GM12878 (cell line): ENCODE measurements around the gene NR2F1. TPM values are rescaled to one million over a fixed set of nuclear protein-coding genes. Genes with fewer than 3 reads are reported as not detected.

Experiments
- ATAC-seq: fragments of 200-7000 bp; cut with Tn5 transposase; 3 replicates; pipeline ENCODE4 v1.9.1; 2020; ENCODE audit warnings: mild to moderate bottlenecking, moderate library complexity
- BruUV-seq: library from RNA; stranded (reverse); fragments of 400-500 nt; replicated peaks from 2 replicates; lab custom pipeline; 2021; lab: Mats Ljungman, UMichigan
- CTCF ChIA-PET: fragments of 300-600 bp; sonication (Branson Sonifier 250); formaldehyde crosslinking; extraction: SDS; loops from one replicate; lab custom pipeline; 2021; ENCODE audit warnings: inconsistent platforms; lab: Yijun Ruan, JAX
- POLR2A ChIA-PET: fragments of 350-600 bp; formaldehyde crosslinking; extraction: SDS; loops from one replicate; lab custom pipeline; 2021; ENCODE audit warnings: inconsistent platforms; lab: Charles Lee
- RAD21 ChIA-PET: fragments of 300-600 bp; sonication (Branson Sonifier 250); formaldehyde crosslinking; loops from one replicate; lab custom pipeline; 2023; ENCODE audit warnings: antibody characterized with exemption; ENCODE audit not compliant: unreplicated experiment; lab: Charles Lee
- SMC1A ChIA-PET: fragments of 300-600 bp; sonication (Branson Sonifier 250); formaldehyde crosslinking; loops from one replicate; lab custom pipeline; 2023; ENCODE audit not compliant: unreplicated experiment, uncharacterized antibody; lab: Charles Lee
- DNase-seq: peaks from one replicate; pipeline ENCODE4 v3.0.0-alpha.2; 2011; ENCODE audit warnings: low read depth, low spot score
- FAIRE-seq: peaks from 3 replicates; lab custom pipeline; 2011; peaks lifted over from hg19 to GRCh38; lab: Jason Lieb, UNC
- H2AFZ ChIP-seq: 2 replicates; pipeline ENCODE4 v1.6.0; 2011; ENCODE audit warnings: low read depth, low read length, control low read depth; ENCODE audit not compliant: control insufficient read depth
- H3K27ac ChIP-seq: 2 replicates; pipeline ENCODE4 v1.5.1; 2011; ENCODE audit warnings: control low read depth; ENCODE audit not compliant: control insufficient read depth, insufficient read depth
- H3K27me3 ChIP-seq, 2 experiments: replicated peaks in 1 of 2; 2 replicates each; pipeline versions ENCODE4 v1.6.0 to v1.6.1; 2011; ENCODE audit warnings: low read length in 1 of 2; ENCODE audit not compliant: control insufficient read depth in 2 of 2, insufficient read depth in 2 of 2
- H3K36me3 ChIP-seq, 2 experiments: 2 replicates each; pipeline ENCODE4 v1.5.1; 2011; ENCODE audit warnings: low read length in 1 of 2; ENCODE audit not compliant: control insufficient read depth in 2 of 2, insufficient read depth in 2 of 2
- H3K4me1 ChIP-seq: 2 replicates; pipeline ENCODE4 v1.6.1; 2011; ENCODE audit warnings: mild to moderate bottlenecking, low read length, moderate library complexity, mixed read lengths; ENCODE audit not compliant: control insufficient read depth, insufficient read depth
- H3K4me2 ChIP-seq: 2 replicates; pipeline ENCODE4 v1.6.0; 2011; ENCODE audit warnings: control low read depth; ENCODE audit not compliant: control insufficient read depth, insufficient read depth
- H3K4me3 ChIP-seq: fragments of 200-600 bp; sonication (generic); 2 replicates; pipeline ENCODE4 v1.5.1; 2016
- H3K79me2 ChIP-seq: 2 replicates; pipeline ENCODE4 v1.6.0; 2011; ENCODE audit warnings: low read length; ENCODE audit not compliant: control insufficient read depth, insufficient read depth
- H3K9ac ChIP-seq: 2 replicates; pipeline ENCODE4 v1.8.0; 2011; ENCODE audit warnings: low read length, control low read depth, mixed read lengths; ENCODE audit not compliant: control insufficient read depth, insufficient read depth
- H3K9me3 ChIP-seq: replicated peaks from 3 replicates; pipeline ENCODE4 v1.5.1; 2011; ENCODE audit warnings: mild to moderate bottlenecking, low read length; ENCODE audit not compliant: control insufficient read depth, insufficient read depth
- H4K20me1 ChIP-seq: 2 replicates; pipeline ENCODE4 v1.6.0; 2011; ENCODE audit not compliant: control insufficient read depth, insufficient read depth
- EZH2 ChIP-seq: IDR thresholded peaks from 2 replicates; pipeline ENCODE4 v1.6.1; 2012; ENCODE audit warnings: low read depth, mild to moderate bottlenecking, control low read depth, inconsistent platforms, low read length, borderline replicate concordance; ENCODE audit not compliant: control insufficient read depth
- RAD21 ChIP-seq: IDR thresholded peaks from 2 replicates; pipeline ENCODE4 v1.6.1; 2011; ENCODE audit warnings: mild to moderate bottlenecking, low read depth, low read length, moderate library complexity; ENCODE audit not compliant: insufficient read depth
- WGBS: methylation state at CpG from one replicate; pipeline ENCODE4 v1.1.6; 2016; ENCODE audit warnings: low lambda C conversion rate; ENCODE audit not compliant: insufficient replicate concordance, insufficient coverage; ENCODE audit errors: missing lambda C conversion rate; 5-methylcytosine and 5-hydroxymethylcytosine counted together
- in situ Hi-C: fragments of 300-500 bp; cut with MboI; formaldehyde crosslinking; loops from 9 replicates; pipeline ENCODE4 v1.14.3; 2018; ENCODE audit warnings: mixed read lengths
- intact Hi-C: fragments of 100-400 bp; cut with micrococcal nuclease; formaldehyde crosslinking; loops from one replicate; pipeline ENCODE4 v1.14.2; 2022; ENCODE audit not compliant: unreplicated experiment
- polyA plus RNA-seq, 11 experiments: library from polyadenylated mRNA; depleted of rRNA in 4 of 11; unstranded in 6 of 11; stranded (reverse) in 5 of 11; fragments of >200 nt; fragmentation: Nextera tagmentation in 4 of 11; fragmentation: Illumina TruSeq in 1 of 11; extraction: Ambion mirVana in 4 of 11; extraction: Trizol in 1 of 11; gene quantifications; 1 replicate in 1 of 11; 2 replicates in 10 of 11; pipeline versions ENCODE4 v1.2.1 to v1.2.3, GENCODE V29; 2011 to 2016; ENCODE audit warnings: inconsistent platforms in 2 of 11, missing spikeins in 2 of 11, low read depth in 1 of 11
- total RNA-seq, 4 experiments: library from RNA; depleted of rRNA in 3 of 4; stranded (reverse); fragments of >200 nt in 3 of 4; fragmentation: Illumina TruSeq in 1 of 4; extraction: Trizol in 1 of 4; gene quantifications; 2 replicates each; pipeline versions ENCODE4 v1.2.1 to v1.2.3, GENCODE V29; 2013 to 2021
- TF ChIP-seq, protein P1 (sequence below): IDR thresholded peaks from 2 replicates; pipeline ENCODE4 v1.6.1; 2012; ENCODE audit warnings: improper control_type of control experiment, low read depth, low read length; ENCODE audit not compliant: insufficient replicate concordance
- TF ChIP-seq, protein P2 (sequence below): fragments of 450-650 bp; IDR thresholded peaks from 2 replicates; pipeline ENCODE4 v1.6.1; 2017; ENCODE audit warnings: low read depth, mild to moderate bottlenecking, moderate library complexity
- TF ChIP-seq, protein P3 (sequence below): IDR thresholded peaks from 2 replicates; pipeline ENCODE4 v1.6.1; 2012; ENCODE audit warnings: low read depth, low read length, improper control_type of control experiment

NR2F1 gene
- total and polyA plus RNA-seq, 10 of the 15 experiments (the other 5 are each of a cell fraction or from before 2014, with no cell fraction given): 0.04 to 0.79 (median 0.36) TPM; not detected in 7

DNA sequence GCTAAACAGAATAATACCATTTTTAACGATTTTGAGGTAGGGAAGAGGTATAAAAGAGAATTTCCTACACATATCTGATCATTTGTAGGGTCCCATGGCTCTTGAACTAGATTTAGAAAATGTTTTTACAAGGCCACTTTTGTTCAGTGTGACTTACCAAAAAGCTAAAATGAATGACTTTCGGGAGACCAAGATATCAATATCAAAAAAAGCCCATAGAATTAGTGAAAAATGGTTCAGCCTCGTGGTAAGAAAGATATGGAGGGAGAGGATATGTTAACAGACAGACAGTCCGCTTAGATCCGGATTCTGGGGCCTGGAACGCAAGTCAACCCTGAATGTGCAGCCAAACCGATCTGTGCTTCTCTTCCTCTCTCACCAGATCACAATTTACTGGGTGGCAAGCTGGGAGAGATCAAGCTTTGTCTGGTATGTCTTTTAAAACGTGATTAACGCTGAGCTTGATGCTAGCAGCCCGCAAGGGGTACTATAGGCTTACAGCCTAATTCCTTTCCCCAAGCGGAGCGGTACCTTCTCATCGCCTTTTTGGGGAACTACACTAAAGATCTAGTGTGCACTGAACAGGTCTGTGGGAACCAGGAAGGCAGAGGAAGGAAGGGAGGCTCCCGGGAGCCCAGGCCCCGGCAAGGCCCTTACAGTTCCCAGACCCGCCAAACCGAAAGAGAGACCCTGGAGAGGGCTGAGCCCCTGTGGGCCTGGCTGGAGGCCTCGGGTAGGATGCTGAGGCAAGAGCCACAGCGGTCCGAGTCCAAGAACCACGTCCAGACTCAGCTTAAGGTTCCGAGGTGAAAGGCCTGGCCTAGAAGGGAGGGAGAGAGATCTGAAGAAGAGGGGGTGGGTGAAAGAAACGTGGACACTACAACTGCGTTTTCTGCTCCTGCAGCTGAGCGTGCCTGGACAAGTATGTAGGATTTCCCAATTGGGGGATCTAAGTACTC lies 4.9 kb upstream of the NR2F1 start:
- no peak for TF ChIP-seq EZH2
- no peak for TF ChIP-seq RAD21
- TF ChIP-seq, protein P1, sequence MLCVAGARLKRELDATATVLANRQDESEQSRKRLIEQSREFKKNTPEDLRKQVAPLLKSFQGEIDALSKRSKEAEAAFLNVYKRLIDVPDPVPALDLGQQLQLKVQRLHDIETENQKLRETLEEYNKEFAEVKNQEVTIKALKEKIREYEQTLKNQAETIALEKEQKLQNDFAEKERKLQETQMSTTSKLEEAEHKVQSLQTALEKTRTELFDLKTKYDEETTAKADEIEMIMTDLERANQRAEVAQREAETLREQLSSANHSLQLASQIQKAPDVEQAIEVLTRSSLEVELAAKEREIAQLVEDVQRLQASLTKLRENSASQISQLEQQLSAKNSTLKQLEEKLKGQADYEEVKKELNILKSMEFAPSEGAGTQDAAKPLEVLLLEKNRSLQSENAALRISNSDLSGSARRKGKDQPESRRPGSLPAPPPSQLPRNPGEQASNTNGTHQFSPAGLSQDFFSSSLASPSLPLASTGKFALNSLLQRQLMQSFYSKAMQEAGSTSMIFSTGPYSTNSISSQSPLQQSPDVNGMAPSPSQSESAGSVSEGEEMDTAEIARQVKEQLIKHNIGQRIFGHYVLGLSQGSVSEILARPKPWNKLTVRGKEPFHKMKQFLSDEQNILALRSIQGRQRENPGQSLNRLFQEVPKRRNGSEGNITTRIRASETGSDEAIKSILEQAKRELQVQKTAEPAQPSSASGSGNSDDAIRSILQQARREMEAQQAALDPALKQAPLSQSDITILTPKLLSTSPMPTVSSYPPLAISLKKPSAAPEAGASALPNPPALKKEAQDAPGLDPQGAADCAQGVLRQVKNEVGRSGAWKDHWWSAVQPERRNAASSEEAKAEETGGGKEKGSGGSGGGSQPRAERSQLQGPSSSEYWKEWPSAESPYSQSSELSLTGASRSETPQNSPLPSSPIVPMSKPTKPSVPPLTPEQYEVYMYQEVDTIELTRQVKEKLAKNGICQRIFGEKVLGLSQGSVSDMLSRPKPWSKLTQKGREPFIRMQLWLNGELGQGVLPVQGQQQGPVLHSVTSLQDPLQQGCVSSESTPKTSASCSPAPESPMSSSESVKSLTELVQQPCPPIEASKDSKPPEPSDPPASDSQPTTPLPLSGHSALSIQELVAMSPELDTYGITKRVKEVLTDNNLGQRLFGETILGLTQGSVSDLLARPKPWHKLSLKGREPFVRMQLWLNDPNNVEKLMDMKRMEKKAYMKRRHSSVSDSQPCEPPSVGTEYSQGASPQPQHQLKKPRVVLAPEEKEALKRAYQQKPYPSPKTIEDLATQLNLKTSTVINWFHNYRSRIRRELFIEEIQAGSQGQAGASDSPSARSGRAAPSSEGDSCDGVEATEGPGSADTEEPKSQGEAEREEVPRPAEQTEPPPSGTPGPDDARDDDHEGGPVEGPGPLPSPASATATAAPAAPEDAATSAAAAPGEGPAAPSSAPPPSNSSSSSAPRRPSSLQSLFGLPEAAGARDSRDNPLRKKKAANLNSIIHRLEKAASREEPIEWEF: no peak
- TF ChIP-seq, protein P2, sequence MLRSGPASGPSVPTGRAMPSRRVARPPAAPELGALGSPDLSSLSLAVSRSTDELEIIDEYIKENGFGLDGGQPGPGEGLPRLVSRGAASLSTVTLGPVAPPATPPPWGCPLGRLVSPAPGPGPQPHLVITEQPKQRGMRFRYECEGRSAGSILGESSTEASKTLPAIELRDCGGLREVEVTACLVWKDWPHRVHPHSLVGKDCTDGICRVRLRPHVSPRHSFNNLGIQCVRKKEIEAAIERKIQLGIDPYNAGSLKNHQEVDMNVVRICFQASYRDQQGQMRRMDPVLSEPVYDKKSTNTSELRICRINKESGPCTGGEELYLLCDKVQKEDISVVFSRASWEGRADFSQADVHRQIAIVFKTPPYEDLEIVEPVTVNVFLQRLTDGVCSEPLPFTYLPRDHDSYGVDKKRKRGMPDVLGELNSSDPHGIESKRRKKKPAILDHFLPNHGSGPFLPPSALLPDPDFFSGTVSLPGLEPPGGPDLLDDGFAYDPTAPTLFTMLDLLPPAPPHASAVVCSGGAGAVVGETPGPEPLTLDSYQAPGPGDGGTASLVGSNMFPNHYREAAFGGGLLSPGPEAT: no peak
- TF ChIP-seq, protein P3, sequence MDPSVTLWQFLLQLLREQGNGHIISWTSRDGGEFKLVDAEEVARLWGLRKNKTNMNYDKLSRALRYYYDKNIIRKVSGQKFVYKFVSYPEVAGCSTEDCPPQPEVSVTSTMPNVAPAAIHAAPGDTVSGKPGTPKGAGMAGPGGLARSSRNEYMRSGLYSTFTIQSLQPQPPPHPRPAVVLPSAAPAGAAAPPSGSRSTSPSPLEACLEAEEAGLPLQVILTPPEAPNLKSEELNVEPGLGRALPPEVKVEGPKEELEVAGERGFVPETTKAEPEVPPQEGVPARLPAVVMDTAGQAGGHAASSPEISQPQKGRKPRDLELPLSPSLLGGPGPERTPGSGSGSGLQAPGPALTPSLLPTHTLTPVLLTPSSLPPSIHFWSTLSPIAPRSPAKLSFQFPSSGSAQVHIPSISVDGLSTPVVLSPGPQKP: no peak
- intact Hi-C loops (no loop called here), in situ Hi-C loops (loop anchor here (25.0 kb wide), 1 partner anchor 1109 kb away; no protein-coding TSS in a partner anchor)
- DNase-seq (no peak), ATAC-seq (no peak), FAIRE-seq (no peak)
- no peaks in the 10 kb centered on the region for H3K9me3 ChIP-seq
- ChIA-PET SMC1A (interaction anchor here (0.8 to 1.6 kb wide), 2 partner anchors 18 to 206 kb away, joined by 3 to 7 read pairs; no protein-coding TSS in a partner anchor), CTCF (interaction anchor here (1.7 kb wide), 1 partner anchor 222 kb away, joined by 5 read pairs; no protein-coding TSS in a partner anchor), POLR2A (interaction anchor here (1.5 kb wide), 1 partner anchor 16 kb away, joined by 4 read pairs; no protein-coding TSS in a partner anchor), RAD21 (interaction anchor here (0.7 to 1.4 kb wide), 2 partner anchors 43 to 223 kb away, joined by 3 to 4 read pairs; no protein-coding TSS in a partner anchor)
- peaks cover 12 to 35% of the 10 kb centered on the region in 2 experiments for H3K27me3 ChIP-seq
- H3K9ac ChIP-seq: no peak overlapping the region
- H2AFZ ChIP-seq: no peak overlapping the region; the same call in 1 of the 2 replicates
- no peak overlapping the region for H3K27ac ChIP-seq
- WGBS: 37% methylated on average over 25 of the region's 25 CpGs
- H3K4me3 ChIP-seq: no peak overlapping the region
- no peaks in the 10 kb centered on the region for H4K20me1 ChIP-seq
- no peaks in the 10 kb centered on the region for H3K36me3 ChIP-seq
- H3K4me2 ChIP-seq: no peak overlapping the region
- H3K4me1 ChIP-seq: peaks cover 18% of the 10 kb centered on the region
- no TSS peak for BruUV-seq
- H3K79me2 ChIP-seq: no peaks in the 10 kb centered on the region
